Osteoblast (primary cell): ENCODE results near the gene TNFSF12. TPM values are rescaled to one million over a fixed set of nuclear protein-coding genes. Genes with fewer than 3 reads are reported as not detected.

Experiments
- DNase-seq: peaks from one replicate; pipeline ENCODE4 v3.0.0; 2011; ENCODE audit warnings: low spot score, mixed read lengths; ENCODE audit not compliant: insufficient read length; ENCODE audit errors: missing footprints
- H2AFZ ChIP-seq: 2 replicates; pipeline ENCODE4 v1.6.0; 2011; ENCODE audit warnings: mild to moderate bottlenecking, low read length
- H3K27ac ChIP-seq: 2 replicates; pipeline ENCODE4 v1.5.1; 2011; ENCODE audit warnings: mild to moderate bottlenecking, low read depth, low read length, moderate library complexity
- H3K27me3 ChIP-seq: 2 replicates; pipeline ENCODE4 v1.6.0; 2012; ENCODE audit warnings: mild to moderate bottlenecking, control low read depth, inconsistent platforms, low read length, moderate library complexity; ENCODE audit not compliant: insufficient read depth
- H3K36me3 ChIP-seq: 2 replicates; pipeline ENCODE4 v1.5.1; 2011; ENCODE audit warnings: mild to moderate bottlenecking, low read length, control low read depth, moderate library complexity; ENCODE audit not compliant: insufficient read depth
- H3K4me1 ChIP-seq: 2 replicates; pipeline ENCODE4 v1.5.1; 2011; ENCODE audit warnings: mild to moderate bottlenecking, low read length, control low read depth, moderate library complexity; ENCODE audit not compliant: insufficient read depth
- H3K4me2 ChIP-seq: 2 replicates; pipeline ENCODE4 v1.6.0; 2011; ENCODE audit warnings: mild to moderate bottlenecking, low read length; ENCODE audit not compliant: insufficient read depth
- H3K4me3 ChIP-seq: fragments of 200-600 bp; sonication (generic); 3 replicates; pipeline ENCODE4 v1.5.1; 2012; ENCODE audit warnings: mild to moderate bottlenecking, low read length, inconsistent platforms; ENCODE audit not compliant: insufficient read depth
- H3K79me2 ChIP-seq: 2 replicates; pipeline ENCODE4 v1.6.0; 2012; ENCODE audit warnings: mild to moderate bottlenecking, low read length, control low read depth, inconsistent platforms; ENCODE audit not compliant: insufficient read depth
- H3K9me3 ChIP-seq: 2 replicates; pipeline ENCODE4 v1.5.1; 2011; ENCODE audit warnings: low read depth, low read length, control low read depth
- H4K20me1 ChIP-seq: 2 replicates; pipeline ENCODE4 v1.6.0; 2012; ENCODE audit warnings: mild to moderate bottlenecking, low read length, control low read depth; ENCODE audit not compliant: insufficient read depth
- total RNA-seq: library from RNA; depleted of rRNA; stranded (reverse); fragments of >200 nt; gene quantifications from 2 replicates; pipeline ENCODE4 v1.2.3, GENCODE V29; 2012
- TF ChIP-seq, protein P1 (sequence below): IDR thresholded peaks from 2 replicates; pipeline ENCODE4 v1.5.1; 2011; ENCODE audit warnings: mild to moderate bottlenecking, low read depth, low read length, moderate library complexity; ENCODE audit errors: extremely low read depth

Gene TNFSF12
- total RNA-seq, 1 donor = 11.2 TPM

DNA sequence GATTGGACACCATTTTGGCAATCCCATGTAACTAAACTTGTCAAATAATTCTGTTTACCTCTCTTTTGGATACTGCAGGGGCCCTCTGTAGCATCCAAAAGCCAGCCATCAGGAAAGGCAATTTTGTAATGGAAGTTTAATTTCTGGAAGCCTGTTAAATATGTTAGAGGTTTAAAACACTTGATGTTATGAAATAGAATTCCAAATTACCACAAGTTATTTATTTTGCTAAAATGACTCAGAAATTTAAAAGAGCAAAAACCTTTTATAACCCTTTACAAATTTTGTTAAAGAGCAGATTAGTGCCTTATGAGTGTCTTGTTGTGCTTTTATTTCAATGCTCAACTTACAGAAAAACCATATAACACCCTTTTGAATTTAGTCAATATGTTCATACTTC, 20.0 kb upstream of the TNFSF12 start:
- Histone ChIP-seq H4K20me1 (no peaks in the 10 kb centered on the region), H3K4me3 (no peak overlapping the region), H2AFZ (no peak overlapping the region), H3K4me2 (no peak overlapping the region), H3K27me3 (no peaks in the 10 kb centered on the region), H3K27ac (no peak overlapping the region), H3K9me3 (peaks cover 3% of the 10 kb centered on the region), H3K4me1 (no peaks in the 10 kb centered on the region), H3K36me3 (no peaks in the 10 kb centered on the region), H3K79me2 (no peaks in the 10 kb centered on the region)
- DNase-seq = no peak
- TF ChIP-seq, protein P1, sequence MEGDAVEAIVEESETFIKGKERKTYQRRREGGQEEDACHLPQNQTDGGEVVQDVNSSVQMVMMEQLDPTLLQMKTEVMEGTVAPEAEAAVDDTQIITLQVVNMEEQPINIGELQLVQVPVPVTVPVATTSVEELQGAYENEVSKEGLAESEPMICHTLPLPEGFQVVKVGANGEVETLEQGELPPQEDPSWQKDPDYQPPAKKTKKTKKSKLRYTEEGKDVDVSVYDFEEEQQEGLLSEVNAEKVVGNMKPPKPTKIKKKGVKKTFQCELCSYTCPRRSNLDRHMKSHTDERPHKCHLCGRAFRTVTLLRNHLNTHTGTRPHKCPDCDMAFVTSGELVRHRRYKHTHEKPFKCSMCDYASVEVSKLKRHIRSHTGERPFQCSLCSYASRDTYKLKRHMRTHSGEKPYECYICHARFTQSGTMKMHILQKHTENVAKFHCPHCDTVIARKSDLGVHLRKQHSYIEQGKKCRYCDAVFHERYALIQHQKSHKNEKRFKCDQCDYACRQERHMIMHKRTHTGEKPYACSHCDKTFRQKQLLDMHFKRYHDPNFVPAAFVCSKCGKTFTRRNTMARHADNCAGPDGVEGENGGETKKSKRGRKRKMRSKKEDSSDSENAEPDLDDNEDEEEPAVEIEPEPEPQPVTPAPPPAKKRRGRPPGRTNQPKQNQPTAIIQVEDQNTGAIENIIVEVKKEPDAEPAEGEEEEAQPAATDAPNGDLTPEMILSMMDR = no peak

DNA sequence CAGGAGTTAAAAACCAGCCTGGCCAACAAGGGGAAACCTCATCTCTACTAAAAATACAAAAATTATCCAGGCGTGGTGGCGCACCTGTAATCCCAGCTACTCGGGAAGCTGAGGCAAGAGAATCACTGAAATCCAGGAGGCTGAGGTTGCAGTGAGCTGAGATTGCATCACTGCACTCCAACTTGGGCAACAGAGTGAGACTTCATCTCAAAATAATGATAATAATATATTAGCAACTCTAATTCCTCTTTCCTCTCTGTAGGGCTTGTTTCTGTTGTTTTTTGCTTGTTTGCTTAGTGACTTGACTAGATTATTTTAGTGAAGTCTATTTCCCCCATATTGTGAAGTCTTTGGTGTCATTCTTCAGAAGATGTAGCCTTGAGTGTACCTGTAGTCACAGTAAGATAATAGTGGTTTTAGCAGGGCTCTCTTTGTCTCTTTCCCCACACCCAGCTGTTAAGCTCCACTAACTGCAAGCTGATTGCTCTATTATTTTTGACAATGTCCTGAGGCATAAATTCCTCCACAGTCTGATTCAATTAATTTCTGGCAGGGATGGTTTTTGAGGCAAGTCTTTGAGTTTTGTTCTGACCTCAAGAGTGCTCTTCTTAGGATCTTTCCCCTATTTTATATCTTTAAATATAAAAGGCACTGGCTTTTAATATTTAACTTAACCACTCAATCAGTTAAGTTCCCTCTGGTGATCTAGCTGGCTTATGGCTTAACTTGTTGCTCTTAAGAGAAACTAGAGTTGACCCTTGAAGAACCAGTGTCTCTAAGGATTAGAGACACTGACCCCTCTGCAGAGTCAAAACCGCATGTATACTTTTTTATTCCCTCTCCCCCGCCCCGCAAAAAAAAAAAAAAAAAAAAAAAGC, 18.6 kb upstream of the TNFSF12 start:
- no peak overlapping the region for H2AFZ ChIP-seq
- H3K4me3 ChIP-seq = no peak overlapping the region
- H4K20me1 ChIP-seq = no peaks in the 10 kb centered on the region
- H3K36me3 ChIP-seq = no peaks in the 10 kb centered on the region
- no peaks in the 10 kb centered on the region for H3K4me1 ChIP-seq
- no peaks in the 10 kb centered on the region for H3K79me2 ChIP-seq
- H3K27ac ChIP-seq = no peak overlapping the region
- no peak for DNase-seq
- no peak overlapping the region for H3K4me2 ChIP-seq
- H3K27me3 ChIP-seq = no peaks in the 10 kb centered on the region
- peaks cover 3% of the 10 kb centered on the region for H3K9me3 ChIP-seq
- TF ChIP-seq, protein P1 = no peak

DNA sequence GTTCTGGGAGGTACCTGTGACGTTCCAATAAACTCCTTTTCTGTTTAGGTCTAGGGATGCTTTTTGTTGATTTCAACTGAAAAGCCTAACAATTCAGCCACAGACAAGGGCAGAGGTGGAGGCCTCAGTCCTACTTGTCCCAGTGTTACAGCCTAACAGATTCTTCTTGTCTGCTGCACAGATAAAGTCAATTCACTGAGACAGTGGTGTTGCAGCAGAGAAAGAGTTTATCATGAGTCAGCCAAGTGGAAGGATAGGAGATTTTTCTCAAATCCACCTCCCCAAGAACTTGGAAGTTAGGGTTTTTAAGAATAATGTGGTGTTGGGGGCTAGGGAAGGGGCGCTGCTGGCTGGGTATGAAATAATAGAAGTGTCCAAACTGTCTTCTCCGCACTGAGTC, 10.8 kb upstream of the TNFSF12 start:
- Histone ChIP-seq H4K20me1 (no peaks in the 10 kb centered on the region), H3K4me3 (no peak overlapping the region), H3K27me3 (peaks cover 5% of the 10 kb centered on the region), H3K4me1 (peaks cover 3% of the 10 kb centered on the region), H3K79me2 (no peaks in the 10 kb centered on the region), H2AFZ (no peak overlapping the region), H3K4me2 (no peak overlapping the region), H3K36me3 (no peaks in the 10 kb centered on the region), H3K27ac (no peak overlapping the region), H3K9me3 (peaks cover 10% of the 10 kb centered on the region)
- DNase-seq = no peak
- TF ChIP-seq, protein P1 = no peak

DNA sequence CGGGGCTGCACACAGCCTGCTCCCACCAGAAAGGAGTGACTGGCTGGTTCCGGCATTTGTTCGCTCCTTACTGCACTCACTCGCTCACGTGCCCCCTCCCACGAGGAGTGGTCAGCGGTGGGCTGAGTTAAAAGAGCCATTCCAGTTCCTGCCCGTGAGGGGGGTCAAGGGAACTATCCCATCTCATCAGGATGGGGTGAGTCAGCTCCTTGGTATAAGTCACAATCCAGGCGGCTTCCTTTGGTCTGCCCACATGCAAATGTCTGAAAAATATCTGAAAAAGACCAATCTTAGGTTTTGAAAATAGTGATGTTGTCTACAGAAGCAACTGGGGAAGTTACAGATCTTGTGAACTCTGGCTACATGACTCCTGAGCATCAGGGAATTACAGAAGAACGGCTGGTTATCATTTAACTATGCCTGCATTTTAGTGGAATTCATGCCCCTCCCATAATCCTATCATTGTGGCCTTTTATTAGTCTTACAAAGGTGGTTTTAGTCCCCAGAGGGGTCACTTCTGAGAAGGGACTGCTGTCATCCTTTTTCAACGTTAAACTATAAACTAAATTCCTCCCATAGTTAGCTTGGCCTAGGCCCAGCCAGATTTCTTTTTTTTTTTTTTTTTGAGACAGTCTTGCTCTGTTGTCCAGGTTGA, 9.8 kb upstream of the TNFSF12 start:
- no peaks in the 10 kb centered on the region for H3K79me2 ChIP-seq
- no peak overlapping the region for H3K4me2 ChIP-seq
- H2AFZ ChIP-seq = no peak overlapping the region
- DNase-seq = no peak
- H3K9me3 ChIP-seq = peaks cover 10% of the 10 kb centered on the region
- peaks cover 14% of the 10 kb centered on the region for H3K27me3 ChIP-seq
- H3K4me3 ChIP-seq = no peak overlapping the region
- no peak overlapping the region for H3K27ac ChIP-seq
- H3K36me3 ChIP-seq = no peaks in the 10 kb centered on the region
- peaks cover 3% of the 10 kb centered on the region for H3K4me1 ChIP-seq
- TF ChIP-seq, protein P1 = no peak
- no peaks in the 10 kb centered on the region for H4K20me1 ChIP-seq
